GM18505 (cell line): ENCODE data around the gene TBC1D1.

Source experiments
- ATAC-seq: cut with Tn5 transposase; IDR thresholded peaks from one replicate; pipeline ENCODE4 v1.9.1; 2021; ENCODE audit not compliant: unreplicated experiment
- POLR2A ChIP-seq: IDR thresholded peaks from 4 replicates; pipeline ENCODE4 v1.6.1; 2011; ENCODE audit warnings: borderline replicate concordance; ENCODE audit not compliant: insufficient read depth, insufficient read length; ENCODE audit errors: extremely low read depth

TBC1D1 gene

DNA sequence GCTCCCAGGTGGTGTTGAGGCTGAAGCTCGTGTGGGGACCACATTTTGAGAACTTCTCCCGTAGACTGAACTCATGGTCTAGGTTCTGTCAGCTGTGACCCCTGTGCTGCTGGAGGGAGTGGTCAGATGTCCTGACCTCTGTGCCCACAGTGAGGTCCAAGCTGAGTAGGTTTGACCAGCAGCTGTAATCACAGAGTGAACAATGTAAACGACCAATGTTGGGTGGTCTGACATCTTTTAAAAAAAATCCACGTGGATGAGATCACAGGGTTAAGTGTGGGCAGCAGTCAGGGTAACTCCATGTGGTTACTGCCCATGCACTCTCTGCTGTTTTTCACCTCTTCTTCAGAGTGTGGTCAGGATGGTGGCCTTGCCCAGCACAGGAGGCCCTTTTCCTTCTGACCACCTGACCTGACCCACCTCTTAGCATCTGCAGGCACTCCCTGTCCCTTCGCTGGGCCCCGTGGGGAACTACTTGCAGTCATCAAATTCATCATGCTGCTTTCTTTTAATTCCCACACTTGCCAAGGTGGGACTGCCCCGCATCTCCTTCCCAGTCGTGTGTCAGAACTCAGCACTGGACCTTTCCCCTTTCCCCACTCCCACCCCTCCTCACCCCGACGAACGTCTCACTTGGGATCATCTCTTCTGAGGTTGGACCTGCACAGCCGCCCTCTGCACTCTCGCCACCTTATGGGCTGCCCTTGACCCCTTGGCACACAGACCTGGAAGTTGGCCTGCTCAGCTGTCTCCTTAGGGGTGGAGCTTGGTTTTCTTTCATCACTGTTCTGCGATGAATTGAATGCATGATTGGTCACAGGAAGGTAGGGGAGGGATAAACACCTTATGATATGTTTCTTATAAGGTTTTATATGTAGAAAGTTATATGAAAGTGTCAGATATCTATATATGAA, 189.4 kb downstream of the TBC1D1 start:
- no peak for ATAC-seq
- TF ChIP-seq POLR2A: no peak

DNA sequence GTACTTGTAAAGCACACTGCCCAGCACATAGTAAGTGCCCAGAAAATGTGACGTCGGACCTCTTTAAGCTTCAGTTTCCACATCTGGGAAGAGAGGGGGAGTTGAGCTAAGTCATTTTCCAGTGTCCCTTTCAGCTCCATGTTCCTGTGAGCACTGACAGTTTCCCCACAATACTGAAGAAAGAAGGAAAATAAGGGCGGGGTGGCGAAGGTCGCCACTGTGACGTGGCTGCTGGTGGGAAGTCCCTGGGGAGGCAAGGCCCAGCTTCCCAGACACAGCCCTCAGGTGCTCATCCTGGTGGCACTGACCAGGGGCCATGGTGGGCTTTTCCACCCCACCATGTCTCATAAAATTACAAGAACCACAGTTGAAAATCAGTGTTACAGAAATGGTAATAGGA, 191.1 kb downstream of the TBC1D1 start:
- no peak for TF ChIP-seq POLR2A
- ATAC-seq: no peak

DNA sequence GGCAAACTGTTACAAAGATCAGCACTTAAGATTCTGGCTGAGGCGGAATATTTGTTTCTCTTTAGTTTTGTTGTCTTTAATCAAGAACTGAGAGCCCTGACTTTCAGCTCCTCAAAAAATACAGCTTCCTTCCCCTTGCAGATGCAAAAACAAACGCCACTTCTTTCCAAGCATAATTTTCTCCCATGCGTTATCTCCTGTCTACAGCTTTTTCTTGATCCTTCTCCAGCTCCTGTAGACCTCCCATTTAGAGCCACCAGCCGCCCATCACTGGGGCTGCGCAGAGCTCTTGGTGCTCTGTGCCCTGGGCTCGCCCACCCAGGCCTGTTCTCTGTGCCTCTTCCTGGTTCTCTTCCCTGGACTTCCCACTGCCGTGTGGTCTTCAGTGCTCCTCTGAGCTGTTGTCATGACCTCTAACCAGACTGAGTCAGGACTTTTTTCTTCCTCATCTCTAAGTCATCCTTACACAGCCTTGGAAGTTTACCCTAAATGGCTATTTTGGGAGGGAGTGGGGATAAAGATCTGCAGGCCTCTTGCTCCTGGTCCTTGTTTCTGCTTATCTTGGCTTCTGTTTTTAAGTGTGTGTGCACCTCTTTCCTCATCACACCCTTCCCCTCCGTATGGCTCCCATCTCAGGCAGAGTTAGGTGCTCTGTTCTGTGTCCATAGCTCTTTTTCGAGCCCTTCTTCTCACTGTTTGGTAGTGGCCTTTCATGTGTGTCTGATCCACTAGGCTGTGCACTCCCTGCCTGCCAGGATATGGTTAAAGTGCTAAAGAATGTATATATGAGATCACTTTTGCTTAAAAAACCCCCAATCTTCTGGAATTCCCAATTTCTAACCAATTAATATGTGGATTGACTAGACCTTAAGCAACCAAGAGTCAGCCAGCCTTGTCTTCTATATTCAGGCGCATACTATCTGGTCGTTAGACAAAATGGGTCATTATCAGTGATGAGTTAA, 191.8 kb downstream of the TBC1D1 start:
- TF ChIP-seq POLR2A: no peak
- ATAC-seq: no peak

DNA sequence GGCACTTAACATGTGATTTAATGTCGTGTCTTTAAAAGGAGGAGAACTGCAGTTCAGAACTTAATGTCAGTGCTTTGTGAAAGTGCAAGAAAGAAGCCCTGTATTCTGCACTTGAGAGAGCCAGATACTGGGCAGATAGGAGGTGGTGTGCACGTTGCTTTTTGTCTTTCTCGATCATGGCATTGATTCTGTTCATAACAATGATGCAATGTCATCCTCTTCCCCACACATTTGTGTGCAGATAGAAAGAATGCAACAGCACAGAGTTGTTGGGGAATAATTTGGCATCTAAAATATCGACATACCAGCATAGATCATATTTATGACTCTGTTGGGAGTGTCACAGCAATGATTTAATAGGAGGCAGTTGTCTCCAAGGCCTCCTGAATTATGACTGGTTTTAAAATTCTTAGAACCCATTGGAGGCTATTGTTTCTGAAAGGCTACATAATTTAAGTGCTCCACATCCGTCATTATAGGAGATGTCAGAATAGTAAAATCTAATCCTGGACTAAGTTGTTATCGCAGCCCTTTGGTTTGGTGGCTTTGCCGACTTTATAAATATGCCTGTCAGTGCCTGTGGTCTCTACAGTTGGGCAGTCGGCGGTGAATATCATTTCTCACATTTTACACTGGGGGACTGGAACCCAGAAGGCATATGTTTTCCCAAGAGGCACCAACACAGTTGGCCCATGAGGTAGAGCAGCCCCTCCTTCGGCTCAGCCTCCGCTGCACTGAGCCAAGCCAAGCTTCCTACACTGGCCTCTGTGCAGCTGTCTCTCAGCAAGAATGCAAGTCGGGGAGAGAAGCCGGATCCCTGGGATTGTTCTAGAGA, 194.2 kb downstream of the TBC1D1 start:
- TF ChIP-seq POLR2A: no peak
- no peak for ATAC-seq

DNA sequence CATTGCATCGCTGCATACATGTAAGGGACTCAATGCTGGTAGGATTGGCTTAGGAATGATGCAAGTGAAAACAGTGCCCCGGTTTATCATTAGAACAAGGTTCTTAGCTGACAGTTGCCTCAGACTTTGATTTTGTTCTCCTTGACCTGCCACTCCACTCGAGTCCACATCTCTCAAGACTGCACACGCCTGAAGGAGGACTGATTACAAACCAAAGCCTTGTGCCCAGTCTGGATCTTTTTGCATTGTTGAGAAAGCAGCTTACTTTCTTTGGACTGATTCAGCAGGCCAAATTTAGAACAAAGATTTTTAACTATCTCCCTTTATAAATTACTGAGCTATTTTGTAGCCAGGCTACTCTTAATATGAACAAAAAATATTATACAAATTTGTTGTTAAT, 194.9 kb downstream of the TBC1D1 start:
- no peak for ATAC-seq
- no peak for TF ChIP-seq POLR2A

DNA sequence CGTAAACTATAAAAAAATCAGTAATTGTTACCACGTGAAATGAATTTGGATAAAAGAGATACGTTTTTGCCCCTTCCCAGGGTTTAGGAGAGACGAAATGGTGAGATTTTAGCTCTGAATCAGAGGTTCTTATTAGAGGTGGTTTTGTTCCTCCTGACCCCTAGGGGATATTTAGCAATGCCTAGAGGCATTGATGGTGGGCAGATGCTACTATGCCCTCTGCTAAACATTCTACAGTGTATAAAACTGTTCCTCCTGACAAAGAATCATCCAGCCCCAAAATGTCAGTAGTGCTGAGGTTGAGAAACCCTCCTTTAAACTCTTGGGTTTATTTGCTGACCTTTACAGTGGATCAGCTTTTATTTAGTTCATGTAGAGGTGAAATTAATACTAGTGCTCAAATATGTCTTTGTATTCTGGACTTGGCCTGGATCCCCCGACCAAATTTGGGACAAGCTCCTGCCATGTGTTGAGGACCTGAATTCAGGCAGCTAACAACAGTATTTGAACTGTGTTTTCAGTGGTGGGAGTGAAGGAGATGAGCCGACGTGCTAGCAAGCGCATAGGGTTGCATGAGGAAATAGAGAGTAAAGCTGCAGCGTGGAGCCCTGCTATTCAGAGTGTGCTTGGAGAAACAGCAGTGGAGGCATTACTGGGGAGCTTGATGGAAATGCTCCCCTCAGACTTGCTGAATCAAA, 195.4 kb downstream of the TBC1D1 start:
- no peak for ATAC-seq
- TF ChIP-seq POLR2A: no peak

DNA sequence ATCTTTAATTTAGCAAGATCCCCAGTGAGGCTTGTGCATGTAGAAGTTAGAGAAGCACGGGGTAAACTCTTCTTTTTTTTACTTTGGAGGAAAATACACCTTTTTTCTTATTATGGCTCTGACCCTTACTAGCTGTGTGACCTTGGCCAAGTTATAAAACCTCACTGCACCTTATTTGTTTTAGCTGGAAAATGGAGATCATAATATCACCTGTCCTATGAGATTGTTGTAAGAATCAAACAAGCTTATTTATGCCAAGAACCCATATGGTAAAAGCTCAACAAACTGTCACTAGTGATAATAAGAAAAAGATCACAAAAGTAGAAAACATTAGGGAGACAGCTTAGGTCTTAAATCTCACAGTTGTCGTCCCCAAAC, 196.0 kb downstream of the TBC1D1 start:
- TF ChIP-seq POLR2A: no peak
- ATAC-seq: no peak

DNA sequence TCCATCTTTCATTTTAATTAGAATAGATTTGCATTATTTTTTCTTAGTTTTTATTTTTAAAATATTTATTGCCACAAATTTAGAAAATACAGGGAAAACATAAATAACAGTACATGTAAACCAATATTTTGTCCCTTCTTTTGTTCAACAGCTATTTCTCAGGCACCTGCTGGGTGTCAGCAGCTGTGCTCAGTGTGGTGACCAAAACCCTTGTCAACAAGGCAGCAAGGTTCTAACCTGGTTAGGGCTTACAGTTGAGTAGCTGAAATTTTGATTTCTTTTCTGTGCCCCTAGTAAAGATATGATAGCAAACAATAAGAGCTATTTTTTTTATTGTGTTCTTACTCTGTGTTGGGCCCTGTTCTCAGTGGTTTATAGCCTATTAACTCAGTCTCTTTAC, 197.4 kb downstream of the TBC1D1 start:
- no peak for TF ChIP-seq POLR2A
- ATAC-seq: no peak

DNA sequence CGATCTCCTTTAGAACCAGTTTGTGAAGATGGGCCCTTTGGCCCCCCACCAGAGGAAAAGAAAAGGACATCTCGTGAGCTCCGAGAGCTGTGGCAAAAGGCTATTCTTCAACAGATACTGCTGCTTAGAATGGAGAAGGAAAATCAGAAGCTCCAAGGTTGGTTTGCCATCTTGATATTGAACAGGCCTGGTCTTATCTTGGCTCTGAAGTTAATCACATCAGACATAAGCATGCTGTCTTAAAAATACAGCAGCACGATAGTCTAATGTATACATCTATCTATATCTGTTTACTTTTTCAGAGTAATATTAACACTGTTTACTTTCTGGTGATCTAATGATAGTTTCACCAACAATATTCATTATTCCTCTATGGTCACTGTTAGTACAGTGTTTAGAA, 199.1 kb downstream of the TBC1D1 start:
- no peak for TF ChIP-seq POLR2A
- no peak for ATAC-seq

DNA sequence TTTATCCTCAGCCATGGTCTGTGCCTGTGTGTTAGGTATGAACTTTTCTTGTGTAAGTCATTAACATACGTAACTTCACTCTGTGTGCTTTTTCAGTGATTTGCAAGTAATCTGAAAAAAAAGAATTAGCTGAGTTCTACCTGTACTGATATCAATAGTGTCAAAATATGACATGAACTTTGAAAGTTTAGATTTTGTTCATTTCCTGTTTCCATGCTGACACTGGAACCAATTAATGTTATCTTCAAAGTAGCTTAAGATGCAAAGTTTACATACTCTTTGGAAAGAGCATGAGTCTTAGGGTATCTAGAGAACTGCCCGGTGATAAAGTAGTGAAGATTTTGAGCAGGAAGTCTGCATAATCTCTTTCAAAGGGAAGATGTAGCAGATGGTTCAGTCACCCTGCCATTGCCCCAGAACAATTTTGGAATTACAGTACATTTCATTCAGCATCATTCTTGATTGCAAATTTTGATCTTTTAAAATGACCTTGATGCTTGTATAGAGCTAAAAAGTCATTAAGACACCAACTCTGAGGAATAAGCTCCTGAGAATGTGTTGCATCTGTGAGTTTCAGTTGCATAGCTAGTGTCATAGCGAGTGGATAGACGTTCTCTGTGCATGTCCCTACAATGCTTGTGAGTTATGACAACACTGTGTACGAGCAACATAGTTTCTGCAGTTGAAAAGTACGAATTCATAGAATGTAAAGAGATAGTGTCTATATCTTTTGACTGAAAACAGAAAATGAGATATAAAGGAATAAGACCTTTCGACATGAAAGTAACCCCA, 199.8 kb downstream of the TBC1D1 start:
- no peak for ATAC-seq
- no peak for TF ChIP-seq POLR2A

DNA sequence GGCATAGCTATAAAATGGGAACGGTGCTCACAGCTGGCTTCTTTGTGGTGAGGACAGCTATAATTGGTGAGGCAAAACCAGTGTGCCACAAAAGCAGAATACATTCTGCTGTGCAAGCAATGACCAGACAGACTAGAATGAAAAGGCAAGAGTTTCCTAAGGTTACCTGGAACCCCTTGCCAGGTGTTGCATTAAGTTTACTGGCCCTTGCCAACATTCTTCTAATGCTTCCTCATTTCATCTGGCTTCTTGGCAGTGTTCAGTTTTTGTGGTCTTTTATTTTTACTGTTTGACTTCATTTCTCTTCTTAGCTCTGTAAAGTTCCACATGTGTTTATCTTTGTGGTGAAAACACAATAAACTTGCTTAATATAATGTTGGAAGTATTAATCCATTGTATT, 200.8 kb downstream of the TBC1D1 start:
- ATAC-seq: no peak
- TF ChIP-seq POLR2A: no peak

DNA sequence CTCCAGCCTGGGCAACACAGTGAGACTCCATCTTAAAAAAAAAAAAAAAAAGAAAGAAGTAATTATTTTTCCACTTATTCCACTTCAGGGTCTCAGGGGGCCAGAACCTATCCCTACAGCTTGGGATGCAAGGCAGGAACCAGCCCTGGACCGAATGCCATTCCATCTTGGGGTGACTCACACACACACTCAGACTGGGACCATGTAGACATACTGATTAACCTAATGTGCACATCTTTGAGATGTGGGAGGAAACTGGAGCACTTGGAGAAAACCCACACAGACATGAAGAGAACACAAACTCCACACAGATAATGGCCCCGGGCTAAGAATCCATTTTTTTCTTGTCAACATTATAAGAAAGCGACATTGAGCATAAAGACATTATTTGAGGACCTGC, 201.8 kb downstream of the TBC1D1 start:
- no peak for ATAC-seq
- TF ChIP-seq POLR2A: no peak
